HG02610 (cell line): Measurements from ENCODE around the gene ATP2C2.

ENCODE experiments used
- ATAC-seq: cut with Tn5 transposase; IDR thresholded peaks from one replicate; pipeline ENCODE4 v1.9.1; 2021; ENCODE audit warnings: mild to moderate bottlenecking, moderate library complexity; ENCODE audit not compliant: unreplicated experiment

Gene ATP2C2

GRCh38 chr16:84366208-84366607, 2.1 kb upstream of the ATP2C2 start:
- ATAC-seq, result no peak

GRCh38 chr16:84367297-84367680, 1.0 kb upstream of the ATP2C2 start:
- no peak for ATAC-seq

- ATAC-seq, result no peak
These were observed 509 bp upstream of the ATP2C2 start for GRCh38 chr16:84367750-84368307.

GRCh38 chr16:84369105-84369504, 767 bp downstream of the ATP2C2 start:
- no peak for ATAC-seq

- no peak for ATAC-seq
These were observed 1.7 kb downstream of the ATP2C2 start for GRCh38 chr16:84369938-84370627.

- ATAC-seq, result no peak
These were observed 2.6 kb downstream of the ATP2C2 start for GRCh38 chr16:84370723-84371552.

GRCh38 chr16:84371553-84371865, 3.2 kb downstream of the ATP2C2 start:
- no peak for ATAC-seq

- no peak for ATAC-seq
These were observed 5.7 kb downstream of the ATP2C2 start for GRCh38 chr16:84373907-84374489.

- no peak for ATAC-seq
These were observed 9.8 kb downstream of the ATP2C2 start for GRCh38 chr16:84378099-84378498.

GRCh38 chr16:84378567-84378966, 10.2 kb downstream of the ATP2C2 start:
- no peak for ATAC-seq

- ATAC-seq, result no peak
These were observed 10.8 kb downstream of the ATP2C2 start for GRCh38 chr16:84379008-84379708.

- ATAC-seq, result no peak
These were observed 11.5 kb downstream of the ATP2C2 start for GRCh38 chr16:84379709-84380362.

GRCh38 chr16:84380405-84380804, 12.1 kb downstream of the ATP2C2 start:
- ATAC-seq, result no peak

GRCh38 chr16:84382396-84382795, 14.1 kb downstream of the ATP2C2 start:
- no peak for ATAC-seq

GRCh38 chr16:84383106-84383505, 14.8 kb downstream of the ATP2C2 start:
- ATAC-seq, result no peak

GRCh38 chr16:84386047-84386446, 17.7 kb downstream of the ATP2C2 start:
- no peak for ATAC-seq

GRCh38 chr16:84387021-84387420, 18.7 kb downstream of the ATP2C2 start:
- no peak for ATAC-seq

- ATAC-seq, result no peak
These were observed 21.9 kb downstream of the ATP2C2 start for GRCh38 chr16:84390131-84390785.

- no peak for ATAC-seq
These were observed 23.1 kb downstream of the ATP2C2 start for GRCh38 chr16:84391151-84392030.
